AG10803 (cell line): Measurements from ENCODE around the gene CTTNBP2.

Experiments used
- DNase-seq: peaks from one replicate; pipeline ENCODE4 v3.0.0; 2010; ENCODE audit warnings: low read depth
- H3K4me3 ChIP-seq: 2 replicates; pipeline ENCODE4 v1.5.1; 2011; ENCODE audit warnings: mild to moderate bottlenecking, low read length, control low read depth
- TF ChIP-seq, protein P1 (sequence below): conservative IDR thresholded peaks from 2 replicates; pipeline ENCODE4 v1.5.1; 2011; ENCODE audit warnings: mild to moderate bottlenecking, low read length, control low read depth, inconsistent platforms

Gene CTTNBP2

DNA sequence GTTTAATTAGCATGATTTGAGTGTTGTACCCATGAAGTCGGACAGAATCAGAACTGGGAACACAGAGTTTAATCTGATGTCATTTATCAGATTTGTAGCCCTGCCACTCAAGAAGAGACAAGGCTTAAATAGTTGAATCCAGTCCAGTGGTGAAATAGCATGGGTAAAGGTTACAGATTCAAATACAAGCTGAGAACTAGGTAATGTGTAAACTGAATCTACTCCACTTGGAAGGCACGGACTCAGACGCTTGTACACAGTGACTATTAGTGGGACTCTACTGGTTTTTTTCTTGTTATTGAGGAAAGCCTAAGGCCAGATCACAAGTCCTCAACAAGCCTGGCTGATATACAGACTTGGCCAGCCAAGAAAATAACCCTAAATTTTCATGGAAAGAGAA is 142.9 kb downstream of the CTTNBP2 start:
- no peak for DNase-seq
- H3K4me3 ChIP-seq: no peak overlapping the region
- TF ChIP-seq, protein P1, sequence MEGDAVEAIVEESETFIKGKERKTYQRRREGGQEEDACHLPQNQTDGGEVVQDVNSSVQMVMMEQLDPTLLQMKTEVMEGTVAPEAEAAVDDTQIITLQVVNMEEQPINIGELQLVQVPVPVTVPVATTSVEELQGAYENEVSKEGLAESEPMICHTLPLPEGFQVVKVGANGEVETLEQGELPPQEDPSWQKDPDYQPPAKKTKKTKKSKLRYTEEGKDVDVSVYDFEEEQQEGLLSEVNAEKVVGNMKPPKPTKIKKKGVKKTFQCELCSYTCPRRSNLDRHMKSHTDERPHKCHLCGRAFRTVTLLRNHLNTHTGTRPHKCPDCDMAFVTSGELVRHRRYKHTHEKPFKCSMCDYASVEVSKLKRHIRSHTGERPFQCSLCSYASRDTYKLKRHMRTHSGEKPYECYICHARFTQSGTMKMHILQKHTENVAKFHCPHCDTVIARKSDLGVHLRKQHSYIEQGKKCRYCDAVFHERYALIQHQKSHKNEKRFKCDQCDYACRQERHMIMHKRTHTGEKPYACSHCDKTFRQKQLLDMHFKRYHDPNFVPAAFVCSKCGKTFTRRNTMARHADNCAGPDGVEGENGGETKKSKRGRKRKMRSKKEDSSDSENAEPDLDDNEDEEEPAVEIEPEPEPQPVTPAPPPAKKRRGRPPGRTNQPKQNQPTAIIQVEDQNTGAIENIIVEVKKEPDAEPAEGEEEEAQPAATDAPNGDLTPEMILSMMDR: no peak

DNA sequence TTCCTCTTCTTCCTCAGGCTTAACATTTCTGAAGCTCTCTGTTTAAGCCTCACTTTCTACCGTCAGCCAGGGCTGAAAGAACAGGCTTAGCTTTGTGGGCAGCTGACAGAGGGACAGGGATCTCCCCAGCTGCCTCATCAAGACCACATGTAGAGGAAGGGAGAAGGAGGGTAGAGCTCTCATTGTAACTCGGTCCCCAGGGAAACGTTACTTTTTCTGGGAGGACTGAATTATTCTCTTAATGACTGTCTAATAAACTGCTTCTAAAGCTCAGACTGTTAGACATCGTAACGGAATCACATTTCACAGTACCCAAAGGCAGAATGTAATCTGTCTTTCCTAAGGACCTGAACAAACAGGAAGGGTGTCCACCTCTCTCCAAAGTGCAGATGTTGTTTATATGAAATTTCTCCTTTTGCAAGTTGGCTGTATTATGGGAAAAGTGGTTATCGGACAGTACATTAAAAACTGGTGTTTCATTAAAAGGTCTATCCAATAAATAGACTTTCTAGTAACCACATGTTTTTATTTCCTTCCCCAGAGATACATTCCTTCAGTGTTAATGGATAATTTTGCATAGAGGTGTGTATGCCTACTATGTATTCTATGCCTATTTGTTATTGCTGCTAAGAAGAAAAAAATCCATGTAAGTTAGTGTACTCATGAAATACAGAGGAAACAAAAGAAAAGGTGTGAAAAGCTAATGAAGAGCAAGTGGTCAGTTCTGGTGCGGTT is 144.2 kb downstream of the CTTNBP2 start:
- no peak overlapping the region for H3K4me3 ChIP-seq
- TF ChIP-seq, protein P1: no peak
- no peak for DNase-seq

DNA sequence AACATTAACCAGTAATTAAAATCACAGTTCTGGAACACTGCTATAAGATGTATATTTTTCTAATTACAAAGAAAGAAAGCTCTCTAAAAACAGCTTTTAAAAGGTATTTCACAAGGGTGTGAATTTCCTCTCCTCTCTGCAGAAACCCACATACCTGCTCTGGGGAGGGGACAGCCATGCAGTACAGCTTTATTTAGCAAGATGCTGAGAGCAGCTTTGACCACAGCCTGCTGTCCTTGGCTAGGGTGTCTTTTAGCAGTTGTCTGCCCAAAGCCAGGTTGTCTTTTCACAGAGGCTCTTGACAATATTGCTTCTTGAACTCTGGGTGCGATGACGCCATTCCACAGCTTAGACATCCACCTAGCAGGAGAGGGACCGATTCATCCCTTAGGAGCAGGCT is 148.3 kb downstream of the CTTNBP2 start:
- H3K4me3 ChIP-seq: no peak overlapping the region
- DNase-seq: no peak
- TF ChIP-seq, protein P1: no peak

DNA sequence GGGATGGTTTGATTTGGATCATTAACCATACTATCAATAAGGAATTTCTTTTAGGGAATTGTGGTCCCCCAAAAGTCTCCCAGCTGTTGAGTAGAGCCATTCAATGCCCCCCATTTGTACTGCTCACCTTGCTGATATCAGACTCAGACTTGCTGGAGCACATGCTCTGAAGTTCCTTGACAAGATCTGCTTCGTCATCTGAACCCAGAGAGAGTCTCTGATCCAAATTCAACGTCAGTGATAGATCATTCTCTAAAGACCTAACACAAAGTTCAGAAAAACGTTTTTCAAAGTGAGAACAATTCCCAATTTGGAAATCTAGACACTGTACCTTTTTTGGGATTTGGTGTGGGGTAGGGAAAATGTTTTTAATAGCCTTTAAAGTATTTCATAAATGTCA is 153.9 kb downstream of the CTTNBP2 start:
- H3K4me3 ChIP-seq: no peak overlapping the region
- DNase-seq: no peak
- TF ChIP-seq, protein P1: no peak

DNA sequence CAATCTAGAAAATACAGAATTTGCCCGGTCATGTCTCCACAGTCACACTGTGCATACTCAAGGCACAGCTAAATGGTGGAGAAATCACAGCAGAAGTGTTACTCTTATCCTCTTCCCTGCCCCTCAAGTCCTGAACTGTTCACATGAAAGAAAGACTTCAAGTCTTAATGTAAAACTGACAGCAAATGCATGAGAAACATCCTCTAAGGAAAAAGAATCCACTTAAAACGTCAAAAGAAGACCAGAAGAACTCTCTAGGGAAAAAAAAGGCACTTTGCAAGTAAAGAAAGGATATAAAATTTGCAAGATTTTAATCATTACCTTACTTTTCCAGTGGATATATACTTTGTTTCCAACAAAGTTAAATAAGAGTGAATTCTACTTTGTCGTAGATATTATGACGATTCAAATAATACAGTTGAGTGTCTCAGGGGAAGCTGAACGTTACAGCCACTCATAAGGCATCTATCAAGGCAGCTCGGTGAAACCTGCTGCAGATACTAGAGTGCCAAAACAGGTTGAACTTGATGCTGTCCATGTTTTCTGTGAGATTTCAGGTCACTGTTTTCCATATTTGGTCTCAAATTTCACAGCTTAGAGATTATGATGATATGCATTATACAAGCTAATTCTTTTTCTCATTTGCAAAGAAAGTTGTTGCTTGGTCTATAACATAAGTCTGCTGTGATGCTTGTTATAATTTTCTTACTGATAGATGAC is 155.0 kb downstream of the CTTNBP2 start:
- TF ChIP-seq, protein P1: no peak
- DNase-seq: no peak
- no peak overlapping the region for H3K4me3 ChIP-seq

DNA sequence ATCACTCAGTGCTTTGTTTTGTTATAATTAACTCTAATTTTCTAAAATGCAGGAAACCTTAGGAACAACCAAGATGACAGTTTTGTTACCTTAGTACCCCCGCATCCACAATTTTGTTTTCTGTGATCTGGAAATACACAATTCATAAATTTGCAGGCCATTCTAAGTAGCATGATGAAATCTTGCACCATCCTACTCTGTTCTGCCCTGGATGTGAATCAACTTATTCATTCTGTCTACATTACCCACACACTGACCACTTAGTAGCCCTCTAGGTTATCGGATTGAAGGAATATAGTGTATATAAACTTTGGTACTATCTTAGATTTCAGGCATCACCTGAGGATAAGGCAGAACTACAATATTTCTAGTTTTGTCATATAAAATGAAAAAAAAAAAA is 155.9 kb downstream of the CTTNBP2 start:
- TF ChIP-seq, protein P1: no peak
- no peak overlapping the region for H3K4me3 ChIP-seq
- peak; percentile 2 for DNase-seq

DNA sequence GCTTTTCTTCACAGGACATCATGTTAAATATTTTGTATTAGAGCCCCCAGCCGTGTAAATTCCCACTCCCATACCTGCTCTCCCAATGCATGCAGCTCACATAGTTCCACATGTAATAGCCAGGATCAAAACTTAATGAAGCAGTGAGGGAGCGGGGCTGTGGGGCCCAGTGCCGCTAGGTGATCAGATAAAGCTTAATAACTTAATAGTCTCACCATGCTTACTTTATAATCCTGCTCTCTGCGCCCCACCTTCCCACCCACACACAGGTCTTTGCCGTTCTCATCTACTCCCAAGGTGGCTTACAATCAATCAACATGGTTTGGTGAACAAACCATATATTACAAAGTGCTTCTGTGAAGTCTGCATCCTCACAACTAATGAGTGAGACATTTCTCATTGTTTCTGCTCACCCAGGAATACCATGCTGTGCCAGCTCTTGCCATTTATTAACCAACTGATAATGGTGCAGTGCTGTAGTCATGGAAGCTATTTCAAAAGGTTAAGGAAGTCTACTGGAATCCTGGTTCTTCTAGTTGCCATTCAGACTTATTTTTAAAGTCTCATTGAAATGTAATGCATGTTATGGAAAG is 156.4 kb downstream of the CTTNBP2 start:
- TF ChIP-seq, protein P1: no peak
- DNase-seq: no peak
- H3K4me3 ChIP-seq: no peak overlapping the region
